Uterus (tissue), 4 donors: Measurements from ENCODE around the gene TAGLN2. TPM values are rescaled to one million over a fixed set of nuclear protein-coding genes. Genes with fewer than 3 reads are reported as not detected.

ENCODE experiments used
- DNase-seq, 2 donors: peaks; one replicate each; pipeline ENCODE4 v3.0.0-alpha.2; 2019 to 2020
- H3K27ac ChIP-seq, 2 donors: fragments of 200-600 bp; sonication (generic); 1 replicate in 1 of 2; 2 replicates in 1 of 2; pipeline ENCODE4 v1.5.1; 2016 to 2018
- H3K27me3 ChIP-seq, 2 donors: fragments of 200-600 bp; sonication (generic); one replicate each; pipeline ENCODE4 v1.5.1; 2018 to 2019; ENCODE audit warnings: control low read depth in 1 of 2
- H3K36me3 ChIP-seq, 2 donors: fragments of 200-600 bp; sonication (generic); one replicate each; pipeline ENCODE4 v1.5.1; 2019; ENCODE audit warnings: control low read depth in 1 of 2
- H3K4me1 ChIP-seq, 2 donors: fragments of 200-600 bp; sonication (generic); one replicate each; pipeline ENCODE4 v1.5.1; 2018 to 2019; ENCODE audit warnings: control low read depth in 1 of 2
- H3K4me3 ChIP-seq, 2 donors: fragments of 200-600 bp; sonication (generic); 1 replicate in 1 of 2; 2 replicates in 1 of 2; pipeline ENCODE4 v1.5.1; 2018 to 2019; ENCODE audit warnings: mild to moderate bottlenecking in 1 of 2
- H3K9me3 ChIP-seq, 2 donors: fragments of 200-600 bp; sonication (generic); one replicate each; pipeline ENCODE4 v1.5.1; 2019; ENCODE audit warnings: control low read depth in 1 of 2
- CTCF ChIP-seq, 4 experiments: fragments of 200-600 bp in 2 of 4; fragments of 450-650 bp in 2 of 4; sonication (generic) in 2 of 4; IDR thresholded peaks; one replicate each; pipeline ENCODE4 v1.5.1; 2016 to 2019; ENCODE audit warnings: antibody characterized with exemption in 4 of 4, mild to moderate bottlenecking in 2 of 4, moderate library complexity in 1 of 4
- POLR2A ChIP-seq, 2 donors: fragments of 450-650 bp; IDR thresholded peaks; one replicate each; pipeline ENCODE4 v1.6.1; 2016; ENCODE audit warnings: antibody characterized with exemption in 2 of 2, mild to moderate bottlenecking in 1 of 2, moderate library complexity in 1 of 2
- intact Hi-C: fragments of 100-400 bp; cut with DNase I; formaldehyde crosslinking; loops from one replicate; pipeline ENCODE4 v1.15.1; 2023; ENCODE audit warnings: low total_unique reads
- total RNA-seq, 4 donors: library from RNA; depleted of rRNA in 3 of 4; stranded (reverse); fragments of >200 nt in 3 of 4; gene quantifications; one replicate each; pipeline versions ENCODE4 v1.1.0 to v1.2.4, GENCODE V29; 2014 to 2023
- donor health status: DM: yes; HTN: yes; CAD: no.

Gene TAGLN2
- total RNA-seq, 4 donors from 2014 or later: 113 to 246 (median 197) TPM

GRCh38 chr1:159942632-159943277, 17.4 kb upstream of the TAGLN2 start:
- Histone ChIP-seq H3K9me3 (no peaks in the 10 kb centered on the region), H3K27me3 (no peaks in the 10 kb centered on the region), H3K4me1 (peaks cover 0 to 7% of the 10 kb centered on the region in 2 donors), H3K27ac (no peak overlapping the region), H3K36me3 (no peaks in the 10 kb centered on the region), H3K4me3 (no peak overlapping the region)
- DNase-seq: no peak
- intact Hi-C loops: no loop called here
- TF ChIP-seq POLR2A (IDR thresholded peaks at IDR 0.05): no peak
- TF ChIP-seq CTCF (IDR thresholded peaks at IDR 0.05): no peak

GRCh38 chr1:159941591-159942560, 16.6 kb upstream of the TAGLN2 start:
- Histone ChIP-seq H3K4me1 (peaks cover 0 to 7% of the 10 kb centered on the region in 2 donors), H3K9me3 (no peaks in the 10 kb centered on the region), H3K4me3 (no peak overlapping the region), H3K27ac (no peak overlapping the region), H3K27me3 (no peaks in the 10 kb centered on the region), H3K36me3 (no peaks in the 10 kb centered on the region)
- no peak for DNase-seq
- intact Hi-C loops: no loop called here
- TF ChIP-seq POLR2A (IDR thresholded peaks at IDR 0.05) (no peak), CTCF (IDR thresholded peaks at IDR 0.05) (no peak)

- DNase-seq: no peak
- TF ChIP-seq CTCF (IDR thresholded peaks at IDR 0.05) (no peak), POLR2A (IDR thresholded peaks at IDR 0.05) (no peak)
- H3K27ac ChIP-seq: no peak overlapping the region
- H3K4me3 ChIP-seq: no peak overlapping the region
- H3K36me3 ChIP-seq: no peaks in the 10 kb centered on the region
- H3K9me3 ChIP-seq: no peaks in the 10 kb centered on the region
- intact Hi-C loops: no loop called here
- no peaks in the 10 kb centered on the region for H3K27me3 ChIP-seq
- peaks cover 0 to 7% of the 10 kb centered on the region in 2 donors for H3K4me1 ChIP-seq
Observed at GRCh38 chr1:159941141-159941540, 15.8 kb upstream of the TAGLN2 start.

GRCh38 chr1:159940006-159940620, 14.8 kb upstream of the TAGLN2 start:
- TF ChIP-seq CTCF (IDR thresholded peaks at IDR 0.05) (no peak), POLR2A (IDR thresholded peaks at IDR 0.05) (no peak)
- H3K4me1 ChIP-seq: peaks cover 0 to 7% of the 10 kb centered on the region in 2 donors
- no peak overlapping the region for H3K27ac ChIP-seq
- intact Hi-C loops: no loop called here
- DNase-seq: no peak
- H3K27me3 ChIP-seq: no peaks in the 10 kb centered on the region
- no peaks in the 10 kb centered on the region for H3K9me3 ChIP-seq
- H3K36me3 ChIP-seq: no peaks in the 10 kb centered on the region
- H3K4me3 ChIP-seq: no peak overlapping the region

DNA sequence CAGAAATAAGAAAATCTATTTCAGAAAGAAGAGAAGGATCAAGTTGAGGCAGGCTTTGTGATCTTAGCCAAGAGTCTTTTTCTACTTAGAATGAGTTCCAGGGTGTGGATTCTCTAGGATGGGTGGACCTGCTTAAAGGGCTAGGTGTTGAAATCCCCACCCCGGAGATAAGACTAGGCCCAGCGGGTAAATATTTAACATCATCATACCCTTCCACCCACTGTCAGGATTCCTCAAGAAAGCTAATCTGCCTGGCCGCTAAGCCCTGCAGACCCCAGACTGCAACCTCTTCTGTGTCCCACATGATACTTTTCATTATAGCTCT, 14.3 kb upstream of the TAGLN2 start:
- TF ChIP-seq POLR2A (IDR thresholded peaks at IDR 0.05): no peak
- TF ChIP-seq CTCF (IDR thresholded peaks at IDR 0.05): no peak
- Histone ChIP-seq H3K4me1 (peaks cover 0 to 6% of the 10 kb centered on the region in 2 donors), H3K4me3 (no peak overlapping the region), H3K36me3 (no peaks in the 10 kb centered on the region), H3K9me3 (no peaks in the 10 kb centered on the region), H3K27ac (no peak overlapping the region), H3K27me3 (no peaks in the 10 kb centered on the region)
- intact Hi-C loops: no loop called here
- DNase-seq: no peak
